Endothelial cell of umbilical vein (primary cell): ENCODE results near the gene HRH2. TPM values are rescaled to one million over a fixed set of nuclear protein-coding genes. Genes with fewer than 3 reads are reported as not detected.

ENCODE experiments used
- BruUV-seq: library from RNA; stranded (reverse); fragments of 400-500 nt; replicated peaks from 2 replicates; lab custom pipeline; 2021; lab: Mats Ljungman, UMichigan
- CTCF ChIA-PET: fragments of 300-600, 350-600 bp; sonication (Branson Sonifier 250); formaldehyde crosslinking; loops from one replicate; lab custom pipeline; 2021; ENCODE audit warnings: antibody characterized with exemption, inconsistent platforms; lab: Charles Lee
- POLR2A ChIA-PET: fragments of 300-600, 350-600 bp; sonication (Branson Sonifier 250); formaldehyde crosslinking; loops from one replicate; lab custom pipeline; 2021; ENCODE audit warnings: antibody characterized with exemption, inconsistent platforms; lab: Charles Lee
- DNase-seq: peaks from one replicate; pipeline ENCODE4 v3.0.0-alpha.2; 2011; ENCODE audit warnings: low read depth, low spot score
- FAIRE-seq: peaks from 2 replicates; lab custom pipeline; 2011; peaks lifted over from hg19 to GRCh38; lab: Jason Lieb, UNC
- H2AFZ ChIP-seq: 2 replicates; pipeline ENCODE4 v1.6.0; 2012; ENCODE audit warnings: low read depth, low read length, control low read depth, inconsistent platforms
- H3K27ac ChIP-seq: 2 replicates; pipeline ENCODE4 v1.5.1; 2011; ENCODE audit warnings: low read depth, mild to moderate bottlenecking, control low read depth, low read length, moderate library complexity; ENCODE audit not compliant: insufficient read depth
- H3K27me3 ChIP-seq, 2 experiments: 2 replicates each; pipeline versions ENCODE4 v1.6.0 to v1.6.1; 2011; ENCODE audit warnings: low read length in 2 of 2, mixed read lengths in 1 of 2; ENCODE audit not compliant: control insufficient read depth in 2 of 2, insufficient read depth in 2 of 2
- H3K36me3 ChIP-seq, 2 experiments: 2 replicates in 1 of 2; 3 replicates in 1 of 2; pipeline ENCODE4 v1.5.1; 2011; ENCODE audit warnings: low read length in 2 of 2, mild to moderate bottlenecking in 1 of 2, moderate library complexity in 1 of 2; ENCODE audit not compliant: control insufficient read depth in 2 of 2, insufficient read depth in 2 of 2; ENCODE audit errors: extremely low read depth in 1 of 2
- H3K4me1 ChIP-seq: 3 replicates; pipeline ENCODE4 v1.5.1; 2011; ENCODE audit warnings: mild to moderate bottlenecking, low read length; ENCODE audit not compliant: control insufficient read depth, insufficient read depth; ENCODE audit errors: extremely low read depth
- H3K4me2 ChIP-seq: 2 replicates; pipeline ENCODE4 v1.6.1; 2011; ENCODE audit warnings: low read length, control low read depth, mixed read lengths; ENCODE audit not compliant: insufficient read depth
- H3K4me3 ChIP-seq, 3 experiments: fragments of 200-600 bp in 1 of 3; sonication (generic), shearing (Covaris generic) in 1 of 3; replicated peaks in 1 of 3; 2 replicates each; pipeline ENCODE4 v1.5.1; 2011 to 2016; ENCODE audit warnings: control low read depth in 3 of 3, low read length in 3 of 3, mild to moderate bottlenecking in 2 of 3, inconsistent platforms in 1 of 3, low read depth in 1 of 3, moderate library complexity in 1 of 3; ENCODE audit not compliant: insufficient read depth in 1 of 3
- H3K79me2 ChIP-seq: 2 replicates; pipeline ENCODE4 v1.6.0; 2012; ENCODE audit warnings: low read length, inconsistent platforms; ENCODE audit not compliant: control insufficient read depth, insufficient read depth
- H3K9ac ChIP-seq: replicated peaks from 2 replicates; pipeline ENCODE3; 2011; ENCODE audit warnings: low read length, control low read depth; ENCODE audit not compliant: insufficient read depth; ENCODE audit errors: extremely low read depth
- H3K9me1 ChIP-seq: replicated peaks from 3 replicates; pipeline ENCODE4 v1.6.0; 2011; ENCODE audit warnings: mild to moderate bottlenecking, low read length; ENCODE audit not compliant: control insufficient read depth, insufficient read depth; ENCODE audit errors: extremely low read depth
- H3K9me3 ChIP-seq: replicated peaks from 2 replicates; pipeline ENCODE4 v1.5.1; 2012; ENCODE audit warnings: low read length, inconsistent platforms; ENCODE audit not compliant: control insufficient read depth, insufficient read depth
- H4K20me1 ChIP-seq: replicated peaks from 2 replicates; pipeline ENCODE3; 2011; ENCODE audit warnings: mild to moderate bottlenecking, low read length; ENCODE audit not compliant: control insufficient read depth, insufficient read depth; ENCODE audit errors: extremely low read depth
- CTCF ChIP-seq, 2 donors: IDR thresholded peaks; 1 replicate in 1 of 2; 2 replicates in 1 of 2; pipeline ENCODE4 v1.5.1; 2011; ENCODE audit warnings: low read length in 2 of 2, mild to moderate bottlenecking in 2 of 2, moderate library complexity in 2 of 2, control low read depth in 1 of 2, inconsistent platforms in 1 of 2, low read depth in 1 of 2; ENCODE audit not compliant: insufficient read depth in 1 of 2; ENCODE audit errors: extremely low read depth in 1 of 2
- EZH2 ChIP-seq: IDR thresholded peaks from 2 replicates; pipeline ENCODE4 v1.6.1; 2012; ENCODE audit warnings: borderline replicate concordance, low read depth, mild to moderate bottlenecking, moderate library complexity, low read length, inconsistent platforms; ENCODE audit not compliant: severe bottlenecking
- FOS ChIP-seq: IDR thresholded peaks from 2 replicates; pipeline ENCODE4 v1.6.1; 2011; ENCODE audit warnings: mild to moderate bottlenecking, low read length, moderate library complexity, borderline replicate concordance; ENCODE audit not compliant: insufficient read depth
- GATA2 ChIP-seq: IDR thresholded peaks from 2 replicates; pipeline ENCODE4 v1.7.0; 2011; ENCODE audit warnings: low read depth, mild to moderate bottlenecking, moderate library complexity, mixed read lengths, low read length; ENCODE audit not compliant: insufficient read length, insufficient read depth
- JUN ChIP-seq: IDR thresholded peaks from 2 replicates; pipeline ENCODE4 v1.6.1; 2011; ENCODE audit warnings: borderline replicate concordance, low read depth; ENCODE audit not compliant: insufficient read length, insufficient read depth
- MAX ChIP-seq: IDR thresholded peaks from 2 replicates; pipeline ENCODE4 v1.6.1; 2011; ENCODE audit not compliant: insufficient read depth, insufficient read length
- MYC ChIP-seq: IDR thresholded peaks from one replicate; pipeline ENCODE4 v1.6.1; 2011; ENCODE audit warnings: mild to moderate bottlenecking, low read depth, low read length
- POLR2A ChIP-seq: IDR thresholded peaks from 2 replicates; pipeline ENCODE4 v1.6.1; 2012; ENCODE audit warnings: low read depth, mild to moderate bottlenecking, control low read depth, low read length
- POLR2AphosphoS5 ChIP-seq: IDR thresholded peaks from 2 replicates; pipeline ENCODE4 v1.6.1; 2012; ENCODE audit warnings: low read depth, mild to moderate bottlenecking, control low read depth, low read length, moderate library complexity; ENCODE audit not compliant: insufficient read depth
- dilution Hi-C: fragments of 300-500 bp; cut with MboI; formaldehyde crosslinking; loops from one replicate; pipeline ENCODE4 v1.15.0; 2019; ENCODE audit warnings: low sequenced_read_pairs; ENCODE audit not compliant: extremely low pct_ligation_motif_present
- intact Hi-C: fragments of 100-400 bp; cut with micrococcal nuclease; formaldehyde crosslinking; loops from one replicate; pipeline ENCODE4 v1.10.0; 2022
- polyA plus RNA-seq, 4 experiments: library from polyadenylated mRNA; depleted of rRNA in 3 of 4; stranded (reverse) in 3 of 4; unstranded in 1 of 4; fragments of >200 nt; gene quantifications; 2 replicates each; pipeline versions ENCODE4 v1.2.1 to v1.2.3, GENCODE V29; 2011 to 2012; ENCODE audit warnings: missing spikeins in 1 of 4
- total RNA-seq: library from RNA; stranded (reverse); gene quantifications from 2 replicates; pipeline ENCODE4 v1.2.3, GENCODE V29; 2021

The HRH2 gene
- total and polyA plus RNA-seq, 2 donors (not counting 3 experiments of a cell fraction or from before 2014, with no cell fraction given): not detected

- Histone ChIP-seq H3K27me3 (no peaks in the 10 kb centered on the region), H3K27ac (no peak overlapping the region), H4K20me1 (no peaks in the 10 kb centered on the region), H3K4me2 (no peak overlapping the region), H2AFZ (no peak overlapping the region), H3K79me2 (no peaks in the 10 kb centered on the region), H3K9me1 (no peaks in the 10 kb centered on the region), H3K9me3 (peaks cover 3% of the 10 kb centered on the region), H3K4me3 (no peak overlapping the region), H3K36me3 (no peaks in the 10 kb centered on the region), H3K9ac (no peak overlapping the region), H3K4me1 (no peaks in the 10 kb centered on the region)
- FAIRE-seq: no peak
- ChIA-PET POLR2A (no interaction called here), CTCF (no interaction called here)
- intact Hi-C loops (no loop called here), dilution Hi-C loops (no loop called here)
- no peak for DNase-seq
- BruUV-seq: no TSS peak
- TF ChIP-seq MAX (no peak), POLR2AphosphoS5 (no peak), EZH2 (no peak), GATA2 (no peak), POLR2A (no peak), MYC (no peak), FOS (no peak), CTCF (IDR thresholded peaks at IDR 0.05; ENCODE audit: extremely low read depth in 1 of 2, insufficient read depth in 1 of 2, low read depth in 1 of 2, low read length in 2 of 2) (no peak), JUN (no peak)
These were observed 23.4 kb downstream of the HRH2 start for GRCh38 chr5:175681045-175681967.
